HCT116 (cell line): ENCODE results near the gene ANO2.
"Not testable (repeated sequence)": the region's sequence is repeated elsewhere in the genome, so short reads cannot be mapped to it uniquely, and the experiment has no call there.

ENCODE experiments used
- ATF3 ChIP-seq: IDR thresholded peaks from 2 replicates; pipeline ENCODE4 v1.6.1; 2012
- MAX ChIP-seq: IDR thresholded peaks from 2 replicates; pipeline ENCODE4 v1.6.1; 2012
- POLR2A ChIP-seq: IDR thresholded peaks from 2 replicates; pipeline ENCODE4 v1.7.0; 2011; ENCODE audit warnings: borderline replicate concordance; ENCODE audit not compliant: insufficient read depth, insufficient read length; ENCODE audit errors: extremely low read depth
- SIN3A ChIP-seq: IDR thresholded peaks from 2 replicates; pipeline ENCODE4 v1.6.1; 2012; ENCODE audit warnings: low read depth
- TF ChIP-seq, protein P1 (sequence below), 3 experiments: fragments of 200-600 bp in 1 of 3; sonication (generic) in 1 of 3; IDR thresholded peaks in 2 of 3; conservative IDR thresholded peaks in 1 of 3; 2 replicates each; pipeline ENCODE4 v1.5.1; 2012 to 2017; ENCODE audit warnings: low read depth in 2 of 3, low read length in 2 of 3, antibody characterized with exemption in 1 of 3, borderline replicate concordance in 1 of 3, control low read depth in 1 of 3, mild to moderate bottlenecking in 1 of 3, mixed read lengths in 1 of 3, mixed run types in 1 of 3, moderate library complexity in 1 of 3; ENCODE audit not compliant: insufficient read depth in 1 of 3

DNA sequence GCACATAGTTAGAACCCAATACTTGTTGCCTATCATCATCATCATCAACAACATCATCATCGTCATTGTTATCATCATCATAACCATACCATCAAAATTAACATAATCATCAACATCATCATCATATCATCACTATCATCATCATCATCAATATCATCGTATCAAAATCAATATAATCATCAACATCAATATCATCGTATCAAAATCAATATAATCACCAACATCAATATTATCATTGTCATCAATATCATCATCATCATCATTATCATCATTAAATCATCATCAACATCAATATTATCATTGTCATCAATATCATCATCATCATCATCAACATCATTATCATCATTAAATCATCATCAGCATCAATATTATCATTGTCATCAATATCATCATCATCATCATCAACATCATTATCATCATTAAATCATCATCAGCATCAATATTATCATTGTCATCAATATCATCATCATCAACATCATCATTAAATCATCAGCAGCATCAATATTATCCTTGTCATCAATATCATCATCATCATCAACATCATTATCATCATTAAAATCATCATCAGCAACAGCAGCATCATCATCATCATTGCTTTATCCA, 286.6 kb downstream of the ANO2 start:
- not testable (repeated sequence) for TF ChIP-seq MAX, SIN3A, ATF3, POLR2A
- TF ChIP-seq, protein P1, sequence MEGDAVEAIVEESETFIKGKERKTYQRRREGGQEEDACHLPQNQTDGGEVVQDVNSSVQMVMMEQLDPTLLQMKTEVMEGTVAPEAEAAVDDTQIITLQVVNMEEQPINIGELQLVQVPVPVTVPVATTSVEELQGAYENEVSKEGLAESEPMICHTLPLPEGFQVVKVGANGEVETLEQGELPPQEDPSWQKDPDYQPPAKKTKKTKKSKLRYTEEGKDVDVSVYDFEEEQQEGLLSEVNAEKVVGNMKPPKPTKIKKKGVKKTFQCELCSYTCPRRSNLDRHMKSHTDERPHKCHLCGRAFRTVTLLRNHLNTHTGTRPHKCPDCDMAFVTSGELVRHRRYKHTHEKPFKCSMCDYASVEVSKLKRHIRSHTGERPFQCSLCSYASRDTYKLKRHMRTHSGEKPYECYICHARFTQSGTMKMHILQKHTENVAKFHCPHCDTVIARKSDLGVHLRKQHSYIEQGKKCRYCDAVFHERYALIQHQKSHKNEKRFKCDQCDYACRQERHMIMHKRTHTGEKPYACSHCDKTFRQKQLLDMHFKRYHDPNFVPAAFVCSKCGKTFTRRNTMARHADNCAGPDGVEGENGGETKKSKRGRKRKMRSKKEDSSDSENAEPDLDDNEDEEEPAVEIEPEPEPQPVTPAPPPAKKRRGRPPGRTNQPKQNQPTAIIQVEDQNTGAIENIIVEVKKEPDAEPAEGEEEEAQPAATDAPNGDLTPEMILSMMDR (IDR thresholded peaks at IDR 0.05 in 2 of 3, conservative IDR thresholded peaks at IDR 0.05 in 1 of 3; ENCODE audit: borderline replicate concordance in 1 of 3, insufficient read depth in 1 of 3, low read depth in 2 of 3, low read length in 2 of 3) = not testable (repeated sequence)
